Dendritic cell treated with granulocyte-macrophage colony-stimulating factor and Interleukin-4, amounts not matched to agents 40 ng/mL and 50 ng/mL, for 4 days (primary cell): Measurements from ENCODE around the gene NFAT5.
"Not testable (repeated sequence)": the region's sequence is repeated elsewhere in the genome, so short reads cannot be mapped to it uniquely, and the experiment has no call there.

Experiments used
- H3K27ac Mint-ChIP-seq: one replicate; pipeline ENCODE4 v1.8.0; 2022; ENCODE audit warnings: mild to moderate bottlenecking, mixed read lengths
- H3K27me3 Mint-ChIP-seq: one replicate; pipeline ENCODE4 v1.8.0; 2022; ENCODE audit warnings: mild to moderate bottlenecking, mixed read lengths
- H3K36me3 Mint-ChIP-seq: one replicate; pipeline ENCODE4 v1.8.0; 2022; ENCODE audit warnings: low read depth, mixed read lengths
- H3K4me1 Mint-ChIP-seq: one replicate; pipeline ENCODE4 v1.8.0; 2022; ENCODE audit warnings: low read depth, mixed read lengths
- H3K4me3 Mint-ChIP-seq: one replicate; pipeline ENCODE4 v1.8.0; 2022; ENCODE audit warnings: mild to moderate bottlenecking, moderate library complexity, mixed read lengths
- H3K9me3 Mint-ChIP-seq: one replicate; pipeline ENCODE4 v1.8.0; 2022; ENCODE audit warnings: mixed read lengths
- intact Hi-C: fragments of 100-400 bp; cut with micrococcal nuclease; formaldehyde crosslinking; loops from one replicate; pipeline ENCODE4 v1.15.0; 2022

The NFAT5 gene

GRCh38 chr16:69724981-69725479 is 159.3 kb downstream of the NFAT5 start:
- intact Hi-C loops: no loop called here
- Mint-ChIP-seq H3K4me1 (peaks cover 34% of the 10 kb centered on the region), H3K27me3 (no peaks in the 10 kb centered on the region), H3K36me3 (peaks cover 11% of the 10 kb centered on the region), H3K9me3 (no peaks in the 10 kb centered on the region), H3K4me3 (no peak overlapping the region), H3K27ac (peak overlapping the region; percentile 20)

DNA sequence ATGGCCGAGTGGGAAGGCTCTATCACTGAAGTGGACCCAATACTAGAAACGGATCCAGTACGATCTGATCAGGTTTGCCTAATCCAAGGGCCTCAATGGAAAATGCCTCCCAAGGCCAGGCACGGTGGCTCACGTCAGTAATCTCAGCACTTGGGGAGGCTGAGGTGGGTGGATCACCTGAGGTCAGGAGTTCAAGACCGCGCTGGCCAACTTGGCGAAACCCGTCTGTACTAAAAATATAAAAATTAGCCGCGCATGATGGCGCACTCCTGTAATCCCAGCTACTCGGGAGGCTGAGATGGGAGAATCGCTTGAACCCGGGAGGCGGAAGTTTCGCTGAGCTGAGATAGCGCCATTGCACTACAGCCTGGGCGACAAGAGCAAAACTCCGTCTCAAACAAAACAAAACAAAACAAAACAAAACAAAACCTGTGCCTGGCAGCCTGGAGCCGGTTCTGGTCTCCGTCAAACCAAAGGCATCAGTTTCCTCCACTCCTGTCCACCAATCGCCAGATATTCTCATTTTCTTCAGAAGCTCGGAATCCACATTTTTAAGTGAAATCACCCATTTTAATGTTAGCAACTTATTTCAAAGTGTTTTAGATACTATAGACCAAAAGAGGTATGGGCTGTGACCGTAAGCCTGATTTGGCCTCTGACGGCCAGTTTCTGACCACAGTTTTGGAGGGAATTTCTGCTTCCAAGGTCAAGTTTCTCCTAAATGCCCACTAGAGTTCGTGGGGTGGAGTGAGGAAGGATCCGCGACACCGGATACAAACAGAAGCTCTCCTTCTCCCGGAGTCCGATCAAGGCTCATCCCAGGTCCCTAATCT is 159.9 kb downstream of the NFAT5 start:
- Mint-ChIP-seq H3K27ac (peak overlapping the region; percentile 95), H3K9me3 (no peaks in the 10 kb centered on the region), H3K4me3 (peak overlapping the region; percentile 90), H3K27me3 (no peaks in the 10 kb centered on the region), H3K36me3 (peaks cover 11% of the 10 kb centered on the region), H3K4me1 (peaks cover 34% of the 10 kb centered on the region)
- intact Hi-C loops: loop anchor here (1.0 kb wide), 1 partner anchor 29 kb away; the partner anchor contains the start of gene NOB1

- Mint-ChIP-seq H3K9me3 (no peaks in the 10 kb centered on the region), H3K27me3 (no peaks in the 10 kb centered on the region), H3K36me3 (peaks cover 11% of the 10 kb centered on the region), H3K4me1 (peaks cover 34% of the 10 kb centered on the region), H3K4me3 (peak within 1 kb of the TSS; percentile 90), H3K27ac (peak within 1 kb of the TSS; percentile 95)
- intact Hi-C loops: loop anchor here (1.0 kb wide), 1 partner anchor 28 kb away; the partner anchor contains the start of gene NOB1
Measured at GRCh38 chr16:69726313-69727060, 160.7 kb downstream of the NFAT5 start, which contains the start of gene NQO1. NQO1 (minus strand) TSS chr16:69726560; CDS start chr16:69726439, 121 bp downstream.

DNA sequence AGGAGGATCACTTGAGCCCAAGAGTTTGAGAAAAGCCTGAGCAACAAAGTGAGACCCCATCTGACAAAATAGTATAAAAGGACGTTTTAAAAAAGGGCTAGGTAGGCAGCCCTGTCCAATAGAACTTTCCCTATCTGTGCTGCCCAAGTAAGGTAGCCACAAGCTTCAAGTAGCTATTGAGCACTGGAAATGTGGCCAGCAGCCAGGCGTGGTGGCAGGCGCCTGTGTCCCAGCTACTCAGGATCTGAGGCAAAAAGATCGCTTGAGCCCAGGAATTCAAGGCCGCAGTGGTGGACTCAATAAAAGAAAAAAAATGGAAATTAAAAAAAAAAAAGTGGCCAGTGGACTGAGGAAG is 162.1 kb downstream of the NFAT5 start:
- Mint-ChIP-seq H3K9me3 (no peaks in the 10 kb centered on the region), H3K4me1 (peaks cover 34% of the 10 kb centered on the region), H3K27ac (peak overlapping the region; percentile 95), H3K4me3 (peak overlapping the region; percentile 46), H3K27me3 (no peaks in the 10 kb centered on the region), H3K36me3 (peaks cover 11% of the 10 kb centered on the region)
- intact Hi-C loops: no loop called here

GRCh38 chr16:69729030-69729429 is 163.3 kb downstream of the NFAT5 start:
- H3K4me3 Mint-ChIP-seq, H3K9me3 Mint-ChIP-seq, intact Hi-C loops, H3K27me3 Mint-ChIP-seq, H3K27ac Mint-ChIP-seq: not testable (repeated sequence)
- H3K36me3 Mint-ChIP-seq: peaks cover 11% of the 10 kb centered on the region
- peaks cover 34% of the 10 kb centered on the region for H3K4me1 Mint-ChIP-seq

- H3K36me3 Mint-ChIP-seq, H3K4me3 Mint-ChIP-seq, H3K27me3 Mint-ChIP-seq, H3K27ac Mint-ChIP-seq, intact Hi-C loops, H3K9me3 Mint-ChIP-seq: not testable (repeated sequence)
- H3K4me1 Mint-ChIP-seq: peaks cover 18% of the 10 kb centered on the region
Measured at GRCh38 chr16:69731280-69731679, 165.5 kb downstream of the NFAT5 start.

DNA sequence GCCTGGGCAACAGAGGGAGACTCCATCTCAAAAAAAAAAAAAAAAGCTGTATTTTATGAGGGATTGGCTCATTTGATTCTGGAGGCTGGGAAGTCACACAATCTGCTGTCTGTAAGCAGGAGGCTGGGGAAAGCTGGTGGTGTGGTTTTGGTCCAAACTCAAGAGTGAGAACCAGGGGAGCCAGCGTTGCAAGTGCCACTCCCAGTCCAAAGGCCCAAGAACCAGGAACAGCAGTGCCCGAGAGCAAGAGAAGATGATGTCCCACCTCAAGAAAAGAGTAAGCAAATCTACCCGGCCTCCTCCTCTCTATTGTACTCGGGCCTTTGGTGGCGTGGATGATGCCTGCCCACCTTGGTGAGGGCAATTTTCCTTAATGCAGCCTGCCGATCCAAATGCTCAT is 166.3 kb downstream of the NFAT5 start:
- Mint-ChIP-seq H3K4me3 (no peak overlapping the region), H3K36me3 (no peaks in the 10 kb centered on the region)

GRCh38 chr16:69741519-69741918 is 175.8 kb downstream of the NFAT5 start:
- no peak overlapping the region for H3K4me3 Mint-ChIP-seq
- peaks cover 70% of the 10 kb centered on the region for H3K36me3 Mint-ChIP-seq
- no peaks in the 10 kb centered on the region for H3K27me3 Mint-ChIP-seq
- intact Hi-C loops: no loop called here
- no peaks in the 10 kb centered on the region for H3K4me1 Mint-ChIP-seq
- H3K27ac Mint-ChIP-seq: no peak overlapping the region
- no peaks in the 10 kb centered on the region for H3K9me3 Mint-ChIP-seq

More for the DNA sequence above, 166.3 kb downstream of the NFAT5 start:
- peaks cover 9% of the 10 kb centered on the region for H3K4me1 Mint-ChIP-seq
- H3K27me3 Mint-ChIP-seq: no peaks in the 10 kb centered on the region
- H3K9me3 Mint-ChIP-seq: no peaks in the 10 kb centered on the region
- no peak overlapping the region for H3K27ac Mint-ChIP-seq
- intact Hi-C loops: no loop called here

- H3K4me1 Mint-ChIP-seq: no peaks in the 10 kb centered on the region
- H3K27ac Mint-ChIP-seq: no peak overlapping the region
- intact Hi-C loops: no loop called here
- no peaks in the 10 kb centered on the region for H3K9me3 Mint-ChIP-seq
- H3K36me3 Mint-ChIP-seq: peaks cover 77% of the 10 kb centered on the region
- no peaks in the 10 kb centered on the region for H3K27me3 Mint-ChIP-seq
- H3K4me3 Mint-ChIP-seq: no peak overlapping the region
Measured at GRCh38 chr16:69741951-69742904, 176.5 kb downstream of the NFAT5 start.

GRCh38 chr16:69744363-69745231 is 178.8 kb downstream of the NFAT5 start:
- Mint-ChIP-seq H3K4me3 (no peak overlapping the region), H3K4me1 (no peaks in the 10 kb centered on the region), H3K27me3 (no peaks in the 10 kb centered on the region), H3K27ac (no peak overlapping the region), H3K36me3 (peaks cover 100% of the 10 kb centered on the region), H3K9me3 (no peaks in the 10 kb centered on the region)
- intact Hi-C loops: no loop called here

DNA sequence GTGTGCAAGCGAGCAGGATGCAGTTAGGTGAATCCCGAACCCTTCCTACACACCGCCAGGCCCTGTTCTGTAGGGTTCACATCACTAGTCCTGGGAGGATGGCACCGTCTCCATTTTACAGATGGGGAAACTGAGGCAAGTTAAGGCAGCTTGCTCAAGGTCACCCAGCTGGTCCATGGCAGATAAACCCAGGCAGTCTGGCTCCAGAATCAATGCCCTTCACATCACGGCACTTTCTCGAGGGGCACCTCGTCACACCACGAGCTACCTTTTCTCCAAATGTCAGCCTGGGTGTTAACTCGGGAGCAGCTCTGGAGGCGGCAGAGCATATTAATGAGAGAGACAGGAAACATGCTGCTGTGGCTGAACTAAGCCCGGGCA is 179.5 kb downstream of the NFAT5 start:
- Mint-ChIP-seq H3K36me3 (peaks cover 100% of the 10 kb centered on the region), H3K4me3 (no peak overlapping the region), H3K4me1 (no peaks in the 10 kb centered on the region), H3K9me3 (no peaks in the 10 kb centered on the region), H3K27ac (no peak overlapping the region), H3K27me3 (no peaks in the 10 kb centered on the region)
- intact Hi-C loops: no loop called here

DNA sequence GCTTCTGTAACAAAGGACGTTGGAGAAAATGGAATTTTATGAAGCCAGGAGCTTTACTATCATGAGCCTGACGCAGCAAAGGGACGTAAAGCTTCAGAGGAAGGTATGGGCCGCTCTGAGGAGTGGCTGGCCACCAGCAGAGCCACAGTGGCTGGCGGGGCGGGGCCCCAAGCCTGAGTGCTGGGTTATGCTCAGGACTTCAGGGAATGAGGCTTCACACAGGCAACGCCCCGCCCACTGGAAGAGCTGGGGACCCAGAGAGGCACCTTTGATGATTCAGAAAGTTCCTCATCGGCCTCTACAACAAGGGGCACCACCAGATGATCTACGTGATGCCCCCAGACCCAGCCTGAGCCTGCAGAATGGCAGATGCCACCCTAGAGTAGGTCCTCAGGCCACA is 180.2 kb downstream of the NFAT5 start:
- Mint-ChIP-seq H3K4me1 (no peaks in the 10 kb centered on the region), H3K27me3 (no peaks in the 10 kb centered on the region), H3K9me3 (no peaks in the 10 kb centered on the region), H3K4me3 (no peak overlapping the region), H3K27ac (peak overlapping the region; percentile 10), H3K36me3 (peaks cover 100% of the 10 kb centered on the region)
- intact Hi-C loops: no loop called here

- peaks cover 100% of the 10 kb centered on the region for H3K36me3 Mint-ChIP-seq
- H3K4me3 Mint-ChIP-seq: no peak overlapping the region
- no peak overlapping the region for H3K27ac Mint-ChIP-seq
- H3K4me1 Mint-ChIP-seq: no peaks in the 10 kb centered on the region
- H3K9me3 Mint-ChIP-seq: no peaks in the 10 kb centered on the region
- H3K27me3 Mint-ChIP-seq: no peaks in the 10 kb centered on the region
- intact Hi-C loops: no loop called here
Measured at GRCh38 chr16:69747115-69747514, 181.3 kb downstream of the NFAT5 start.
